ENCODE data around the gene RTTN.

DNA sequence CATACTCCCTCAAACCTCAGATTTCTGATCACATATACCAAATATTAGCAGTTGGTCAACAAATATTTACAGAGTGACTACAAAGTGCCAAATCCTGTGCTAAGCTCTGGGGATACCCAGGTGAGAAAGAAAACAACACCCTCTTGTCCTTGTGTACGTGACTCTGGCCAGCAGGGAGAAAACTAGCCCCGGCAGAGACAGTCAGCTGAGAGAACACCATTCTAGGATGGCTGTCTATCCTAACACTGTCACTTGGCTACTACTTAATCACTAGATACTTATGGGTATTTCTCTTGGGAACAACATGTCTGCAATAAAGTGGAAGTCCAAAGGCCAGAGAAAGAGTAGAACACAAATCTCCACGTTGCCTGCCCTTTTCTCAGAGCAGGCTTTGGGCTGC is 199.9 kb downstream of the RTTN start:
- TF ChIP-seq, protein P1, sequence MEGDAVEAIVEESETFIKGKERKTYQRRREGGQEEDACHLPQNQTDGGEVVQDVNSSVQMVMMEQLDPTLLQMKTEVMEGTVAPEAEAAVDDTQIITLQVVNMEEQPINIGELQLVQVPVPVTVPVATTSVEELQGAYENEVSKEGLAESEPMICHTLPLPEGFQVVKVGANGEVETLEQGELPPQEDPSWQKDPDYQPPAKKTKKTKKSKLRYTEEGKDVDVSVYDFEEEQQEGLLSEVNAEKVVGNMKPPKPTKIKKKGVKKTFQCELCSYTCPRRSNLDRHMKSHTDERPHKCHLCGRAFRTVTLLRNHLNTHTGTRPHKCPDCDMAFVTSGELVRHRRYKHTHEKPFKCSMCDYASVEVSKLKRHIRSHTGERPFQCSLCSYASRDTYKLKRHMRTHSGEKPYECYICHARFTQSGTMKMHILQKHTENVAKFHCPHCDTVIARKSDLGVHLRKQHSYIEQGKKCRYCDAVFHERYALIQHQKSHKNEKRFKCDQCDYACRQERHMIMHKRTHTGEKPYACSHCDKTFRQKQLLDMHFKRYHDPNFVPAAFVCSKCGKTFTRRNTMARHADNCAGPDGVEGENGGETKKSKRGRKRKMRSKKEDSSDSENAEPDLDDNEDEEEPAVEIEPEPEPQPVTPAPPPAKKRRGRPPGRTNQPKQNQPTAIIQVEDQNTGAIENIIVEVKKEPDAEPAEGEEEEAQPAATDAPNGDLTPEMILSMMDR (conservative IDR thresholded peaks at IDR 0.05) = no peak
- TF ChIP-seq EZH2 (IDR thresholded peaks at IDR 0.05; ENCODE audit: low read depth) = no peak

Data from PC-9 (cell line).